ENCODE data around the gene ZYX. TPM values are rescaled to one million over a fixed set of nuclear protein-coding genes. Genes with fewer than 3 reads are reported as not detected.

Gene ZYX
- total and polyA plus RNA-seq, 2 of the 13 experiments (the other 11 are each of a cell fraction or from before 2014, with no cell fraction given) = 9.9 to 13.7 TPM

DNA sequence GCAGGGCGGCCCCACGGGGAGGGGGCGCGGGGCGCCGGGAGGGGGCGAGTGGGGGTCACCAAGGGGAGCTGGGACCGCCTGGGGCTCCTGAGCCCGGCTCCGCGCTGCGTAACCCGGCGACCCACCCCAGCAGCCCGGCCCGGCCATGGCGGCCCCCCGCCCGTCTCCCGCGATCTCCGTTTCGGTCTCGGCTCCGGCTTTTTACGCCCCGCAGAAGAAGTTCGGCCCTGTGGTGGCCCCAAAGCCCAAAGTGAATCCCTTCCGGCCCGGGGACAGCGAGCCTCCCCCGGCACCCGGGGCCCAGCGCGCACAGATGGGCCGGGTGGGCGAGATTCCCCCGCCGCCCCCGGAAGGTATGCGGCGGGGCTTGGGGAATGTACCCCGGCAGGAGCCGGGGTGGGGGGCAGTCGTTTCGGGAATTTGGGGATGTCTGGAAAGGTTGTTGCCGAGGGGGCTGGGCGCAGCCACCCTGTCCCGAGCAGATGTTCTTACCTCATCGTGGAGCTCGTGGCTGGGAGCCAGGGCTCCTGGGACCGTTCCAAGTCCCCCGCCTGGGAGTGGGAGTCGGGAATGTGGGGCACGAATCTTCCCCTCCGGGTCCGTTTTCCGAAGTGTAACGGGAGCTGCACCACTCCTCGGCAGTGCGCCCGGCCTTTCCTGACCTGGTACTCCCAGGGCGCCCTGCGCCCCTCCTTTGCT, 431 bp downstream of the ZYX start (continued):
- TF ChIP-seq ZEB1 (IDR thresholded peaks at IDR 0.05; ENCODE audit: insufficient replicate concordance, low read depth) = no peak
- peak; percentile 27 for TF ChIP-seq XRCC5 (optimal IDR thresholded peaks at IDR 0.05; ENCODE audit: low read length)
- TF ChIP-seq, protein P1, sequence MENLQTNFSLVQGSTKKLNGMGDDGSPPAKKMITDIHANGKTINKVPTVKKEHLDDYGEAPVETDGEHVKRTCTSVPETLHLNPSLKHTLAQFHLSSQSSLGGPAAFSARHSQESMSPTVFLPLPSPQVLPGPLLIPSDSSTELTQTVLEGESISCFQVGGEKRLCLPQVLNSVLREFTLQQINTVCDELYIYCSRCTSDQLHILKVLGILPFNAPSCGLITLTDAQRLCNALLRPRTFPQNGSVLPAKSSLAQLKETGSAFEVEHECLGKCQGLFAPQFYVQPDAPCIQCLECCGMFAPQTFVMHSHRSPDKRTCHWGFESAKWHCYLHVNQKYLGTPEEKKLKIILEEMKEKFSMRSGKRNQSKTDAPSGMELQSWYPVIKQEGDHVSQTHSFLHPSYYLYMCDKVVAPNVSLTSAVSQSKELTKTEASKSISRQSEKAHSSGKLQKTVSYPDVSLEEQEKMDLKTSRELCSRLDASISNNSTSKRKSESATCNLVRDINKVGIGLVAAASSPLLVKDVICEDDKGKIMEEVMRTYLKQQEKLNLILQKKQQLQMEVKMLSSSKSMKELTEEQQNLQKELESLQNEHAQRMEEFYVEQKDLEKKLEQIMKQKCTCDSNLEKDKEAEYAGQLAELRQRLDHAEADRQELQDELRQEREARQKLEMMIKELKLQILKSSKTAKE (CRISPR knock-in tag; IDR thresholded peaks at IDR 0.05; ENCODE audit: borderline replicate concordance) = no peak
- TF ChIP-seq ZNF232 (CRISPR knock-in tag; IDR thresholded peaks at IDR 0.05; ENCODE audit: borderline replicate concordance) = no peak
- no peak for TF ChIP-seq ZNF710 (CRISPR knock-in tag; IDR thresholded peaks at IDR 0.05; ENCODE audit: borderline replicate concordance)
- TF ChIP-seq RBFOX2 (IDR thresholded peaks at IDR 0.05; ENCODE audit: low read depth, low read length) = 0 out of 2 replicates have a peak, but pooled peaks have one; percentile 10
- TF ChIP-seq, protein P2, sequence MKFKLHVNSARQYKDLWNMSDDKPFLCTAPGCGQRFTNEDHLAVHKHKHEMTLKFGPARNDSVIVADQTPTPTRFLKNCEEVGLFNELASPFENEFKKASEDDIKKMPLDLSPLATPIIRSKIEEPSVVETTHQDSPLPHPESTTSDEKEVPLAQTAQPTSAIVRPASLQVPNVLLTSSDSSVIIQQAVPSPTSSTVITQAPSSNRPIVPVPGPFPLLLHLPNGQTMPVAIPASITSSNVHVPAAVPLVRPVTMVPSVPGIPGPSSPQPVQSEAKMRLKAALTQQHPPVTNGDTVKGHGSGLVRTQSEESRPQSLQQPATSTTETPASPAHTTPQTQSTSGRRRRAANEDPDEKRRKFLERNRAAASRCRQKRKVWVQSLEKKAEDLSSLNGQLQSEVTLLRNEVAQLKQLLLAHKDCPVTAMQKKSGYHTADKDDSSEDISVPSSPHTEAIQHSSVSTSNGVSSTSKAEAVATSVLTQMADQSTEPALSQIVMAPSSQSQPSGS (CRISPR knock-in tag; IDR thresholded peaks at IDR 0.05) = no peak
- TF ChIP-seq ZNF850 (CRISPR knock-in tag; conservative IDR thresholded peaks at IDR 0.05) = 0 out of 2 replicates have a peak, but pooled peaks have one; percentile 5
- no peak for TF ChIP-seq HNRNPH1 (optimal IDR thresholded peaks at IDR 0.05; ENCODE audit: low read depth, low read length)
- TF ChIP-seq, protein P3, sequence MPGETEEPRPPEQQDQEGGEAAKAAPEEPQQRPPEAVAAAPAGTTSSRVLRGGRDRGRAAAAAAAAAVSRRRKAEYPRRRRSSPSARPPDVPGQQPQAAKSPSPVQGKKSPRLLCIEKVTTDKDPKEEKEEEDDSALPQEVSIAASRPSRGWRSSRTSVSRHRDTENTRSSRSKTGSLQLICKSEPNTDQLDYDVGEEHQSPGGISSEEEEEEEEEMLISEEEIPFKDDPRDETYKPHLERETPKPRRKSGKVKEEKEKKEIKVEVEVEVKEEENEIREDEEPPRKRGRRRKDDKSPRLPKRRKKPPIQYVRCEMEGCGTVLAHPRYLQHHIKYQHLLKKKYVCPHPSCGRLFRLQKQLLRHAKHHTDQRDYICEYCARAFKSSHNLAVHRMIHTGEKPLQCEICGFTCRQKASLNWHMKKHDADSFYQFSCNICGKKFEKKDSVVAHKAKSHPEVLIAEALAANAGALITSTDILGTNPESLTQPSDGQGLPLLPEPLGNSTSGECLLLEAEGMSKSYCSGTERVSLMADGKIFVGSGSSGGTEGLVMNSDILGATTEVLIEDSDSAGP (CRISPR knock-in tag; IDR thresholded peaks at IDR 0.05; ENCODE audit: borderline replicate concordance) = peak; percentile 48; the same call in 1 of the 2 replicates
- peak; percentile 10 for TF ChIP-seq YY1 (IDR thresholded peaks at IDR 0.05; ENCODE audit: insufficient read depth, insufficient replicate concordance, low read depth, low read length)
- TF ChIP-seq AGO2 (optimal IDR thresholded peaks at IDR 0.05; ENCODE audit: low read depth, low read length) = peak; percentile 65
- TF ChIP-seq HNRNPK (IDR thresholded peaks at IDR 0.05; ENCODE audit: low read depth, low read length, poor library complexity, severe bottlenecking) = peak; percentile 28
- TF ChIP-seq ZMAT3 (CRISPR knock-in tag; conservative IDR thresholded peaks at IDR 0.05) = no peak
- no peak for TF ChIP-seq HOXD1 (CRISPR knock-in tag; IDR thresholded peaks at IDR 0.05)
- no peak for TF ChIP-seq ZNF639 (CRISPR knock-in tag; conservative IDR thresholded peaks at IDR 0.05)
- 0 out of 2 replicates have a peak, but pooled peaks have one; percentile 29 for TF ChIP-seq ZNF543 (CRISPR knock-in tag; IDR thresholded peaks at IDR 0.05)

Data from HepG2 (cell line).